Activated CD8-positive, alpha-beta T cell treated with anti-CD3 and anti-CD28 coated beads for 36 hours (primary cell): ENCODE data around the gene BDH1. TPM values are rescaled to one million over a fixed set of nuclear protein-coding genes. Genes with fewer than 3 reads are reported as not detected.
A peak's percentile ranks its signal among the peaks of the same experiment; 100 is the strongest.

ENCODE experiments used
- ATAC-seq: fragments of 200-7000 bp; cut with Tn5 transposase; one replicate; pipeline ENCODE4 v1.10.0; 2021; ENCODE audit warnings: mild to moderate bottlenecking, moderate library complexity
- CTCF ChIA-PET: fragments of 350-600 bp; sonication (Branson Sonifier 250); formaldehyde crosslinking; loops from one replicate; lab custom pipeline; 2021; ENCODE audit warnings: antibody characterized with exemption; lab: Charles Lee
- POLR2A ChIA-PET: fragments of 350-600 bp; sonication (Branson Sonifier 250); formaldehyde crosslinking; loops from one replicate; lab custom pipeline; 2021; ENCODE audit warnings: antibody characterized with exemption; lab: Charles Lee
- DNase-seq: peaks from one replicate; pipeline ENCODE4 v3.0.0-alpha.2; 2020
- H3K27ac Mint-ChIP-seq: one replicate; pipeline ENCODE4 v1.8.0; 2021; ENCODE audit warnings: mild to moderate bottlenecking, mixed read lengths
- H3K27me3 Mint-ChIP-seq: one replicate; pipeline ENCODE4 v1.8.0; 2021; ENCODE audit warnings: mixed read lengths
- H3K36me3 Mint-ChIP-seq: one replicate; pipeline ENCODE4 v1.8.0; 2021; ENCODE audit warnings: low read depth, mixed read lengths
- H3K4me1 Mint-ChIP-seq: one replicate; pipeline ENCODE4 v1.8.0; 2021; ENCODE audit warnings: low read depth, mixed read lengths
- H3K4me3 Mint-ChIP-seq: one replicate; pipeline ENCODE4 v1.8.0; 2021; ENCODE audit warnings: mild to moderate bottlenecking, moderate library complexity, mixed read lengths
- H3K9me3 Mint-ChIP-seq: one replicate; pipeline ENCODE4 v1.8.0; 2021; ENCODE audit warnings: mixed read lengths
- CTCF ChIP-seq: fragments of 200-600 bp; IDR thresholded peaks from one replicate; pipeline ENCODE4 v1.8.0; 2022; ENCODE audit warnings: antibody characterized with exemption, mild to moderate bottlenecking
- intact Hi-C: fragments of 100-400 bp; cut with micrococcal nuclease; formaldehyde crosslinking; loops from one replicate; pipeline ENCODE4 v1.10.0; 2022
- total RNA-seq, 2 experiments: library from RNA; stranded (reverse); gene quantifications; one replicate each; pipeline ENCODE4 v1.2.3, GENCODE V29; 2021

The BDH1 gene
- total RNA-seq, 2 experiments from 2014 or later, result 118 to 126 TPM

GRCh38 chr3:197504641-197505121 lies 51.1 kb downstream of the BDH1 start:
- intact Hi-C loops, result loop anchor here (5.0 kb wide), 1 partner anchor 252 kb away; no protein-coding TSS in a partner anchor
- ChIA-PET POLR2A (no interaction called here), CTCF (interaction anchor here (1.2 kb wide), 1 partner anchor 247 kb away, joined by 3 read pairs; no protein-coding TSS in a partner anchor)
- Mint-ChIP-seq H3K27me3 (no peaks in the 10 kb centered on the region), H3K27ac (no peak overlapping the region), H3K4me3 (no peak overlapping the region), H3K4me1 (peaks cover 2% of the 10 kb centered on the region), H3K36me3 (peaks cover 3% of the 10 kb centered on the region), H3K9me3 (no peaks in the 10 kb centered on the region)
- TF ChIP-seq CTCF, result no peak
- DNase-seq (no peak), ATAC-seq (no peak)

GRCh38 chr3:197504229-197504628 lies 51.5 kb downstream of the BDH1 start:
- no peaks in the 10 kb centered on the region for H3K4me1 Mint-ChIP-seq
- H3K36me3 Mint-ChIP-seq, result peaks cover under 1% of the 10 kb centered on the region
- ATAC-seq, result no peak
- no peak overlapping the region for H3K27ac Mint-ChIP-seq
- intact Hi-C loops, result loop anchor here (5.0 kb wide), 1 partner anchor 252 kb away; no protein-coding TSS in a partner anchor
- ChIA-PET POLR2A (no interaction called here), CTCF (no interaction called here)
- no peaks in the 10 kb centered on the region for H3K9me3 Mint-ChIP-seq
- H3K4me3 Mint-ChIP-seq, result no peak overlapping the region
- no peaks in the 10 kb centered on the region for H3K27me3 Mint-ChIP-seq
- no peak for TF ChIP-seq CTCF
- DNase-seq, result no peak

GRCh38 chr3:197503652-197504051 lies 52.1 kb downstream of the BDH1 start:
- H3K4me1 Mint-ChIP-seq, result no peaks in the 10 kb centered on the region
- ATAC-seq, result no peak
- no peak for TF ChIP-seq CTCF
- ChIA-PET CTCF (interaction anchor here (3.0 kb wide), 1 partner anchor 247 kb away, joined by 60 read pairs; no protein-coding TSS in a partner anchor), POLR2A (no interaction called here)
- no peaks in the 10 kb centered on the region for H3K27me3 Mint-ChIP-seq
- H3K9me3 Mint-ChIP-seq, result no peaks in the 10 kb centered on the region
- H3K4me3 Mint-ChIP-seq, result no peak overlapping the region
- intact Hi-C loops, result loop anchor here (5.0 kb wide), 1 partner anchor 251 kb away; no protein-coding TSS in a partner anchor
- H3K27ac Mint-ChIP-seq, result no peak overlapping the region
- no peak for DNase-seq
- H3K36me3 Mint-ChIP-seq, result no peaks in the 10 kb centered on the region

GRCh38 chr3:197501879-197502620 lies 53.7 kb downstream of the BDH1 start:
- ATAC-seq (peak; percentile 88), DNase-seq (peak; percentile 74)
- POLR2A ChIA-PET, result interaction anchor here (1.1 kb wide), 1 partner anchor 246 kb away, joined by 3 read pairs; no protein-coding TSS in a partner anchor
- Mint-ChIP-seq H3K27me3 (no peaks in the 10 kb centered on the region), H3K27ac (no peak overlapping the region), H3K4me1 (no peaks in the 10 kb centered on the region), H3K36me3 (no peaks in the 10 kb centered on the region), H3K4me3 (no peak overlapping the region), H3K9me3 (peaks cover 2% of the 10 kb centered on the region)
- intact Hi-C loops, result loop anchor here (5.0 kb wide), 1 partner anchor 250 kb away; no protein-coding TSS in a partner anchor
- TF ChIP-seq CTCF, result peak; percentile 67
- CTCF ChIA-PET, result interaction anchor here (0.7 to 3.0 kb wide), 33 partner anchors 9 to 472 kb away, joined by 3 to 60 read pairs (median 4); partner anchors contain the start of gene MELTF
